NB4 (cell line): ENCODE results near the gene TAF3.

ENCODE experiments used
- DNase-seq: peaks from one replicate; pipeline ENCODE4 v3.0.0; 2010; ENCODE audit warnings: low read depth
- H3K4me3 ChIP-seq: one replicate; pipeline ENCODE4 v1.5.1; 2011; ENCODE audit warnings: mild to moderate bottlenecking, low read depth, low read length, moderate library complexity
- CTCF ChIP-seq: IDR thresholded peaks from one replicate; pipeline ENCODE4 v1.5.1; 2012; ENCODE audit warnings: low read depth, low read length
- MAX ChIP-seq: IDR thresholded peaks from 2 replicates; pipeline ENCODE4 v1.6.1; 2011; ENCODE audit warnings: low read depth, low read length
- MYC ChIP-seq: IDR thresholded peaks from 2 replicates; pipeline ENCODE4 v1.6.1; 2011; ENCODE audit warnings: low read depth, low read length
- POLR2A ChIP-seq: IDR thresholded peaks from 2 replicates; pipeline ENCODE4 v1.6.1; 2011; ENCODE audit warnings: mild to moderate bottlenecking; ENCODE audit not compliant: insufficient read length; ENCODE audit errors: extremely low read depth

The TAF3 gene

GRCh38 chr10:7948371-7949000 lies 130.2 kb downstream of the TAF3 start:
- no peak for DNase-seq

GRCh38 chr10:7950981-7951847 lies 132.9 kb downstream of the TAF3 start:
- TF ChIP-seq MYC (no peak), CTCF (no peak), MAX (no peak), POLR2A (no peak)
- no peak overlapping the region for H3K4me3 ChIP-seq
- DNase-seq, result no peak

More at GRCh38 chr10:7948371-7949000, 130.2 kb downstream of the TAF3 start:
- TF ChIP-seq MYC (no peak), CTCF (no peak), MAX (no peak), POLR2A (no peak)
- no peak overlapping the region for H3K4me3 ChIP-seq

- TF ChIP-seq POLR2A, result no peak
- no peak for TF ChIP-seq MAX
- TF ChIP-seq MYC, result no peak
- TF ChIP-seq CTCF, result no peak
Measured at GRCh38 chr10:7952266-7952665, 134.0 kb downstream of the TAF3 start.

GRCh38 chr10:7953447-7953846 lies 135.1 kb downstream of the TAF3 start:
- no peak overlapping the region for H3K4me3 ChIP-seq
- DNase-seq, result no peak
- no peak for TF ChIP-seq CTCF
- no peak for TF ChIP-seq MAX
- TF ChIP-seq POLR2A, result no peak
- no peak for TF ChIP-seq MYC

More at GRCh38 chr10:7952266-7952665, 134.0 kb downstream of the TAF3 start:
- H3K4me3 ChIP-seq, result no peak overlapping the region
- DNase-seq, result no peak

GRCh38 chr10:7955446-7955845 lies 137.1 kb downstream of the TAF3 start:
- DNase-seq, result no peak
- TF ChIP-seq CTCF, result no peak
- H3K4me3 ChIP-seq, result no peak overlapping the region
